Osteocyte (in vitro differentiated cells): ENCODE results near the gene DCDC1. TPM values are rescaled to one million over a fixed set of nuclear protein-coding genes. Genes with fewer than 3 reads are reported as not detected.

Experiments
- DNase-seq: peaks from one replicate; pipeline ENCODE4 v3.0.0; 2021; ENCODE audit warnings: mixed read lengths; ENCODE audit not compliant: unreplicated experiment; ENCODE audit errors: extremely low spot score
- H3K27ac Mint-ChIP-seq: one replicate; pipeline ENCODE4 v1.8.0; 2021; ENCODE audit warnings: mild to moderate bottlenecking, mixed read lengths; ENCODE audit not compliant: unreplicated experiment
- H3K27me3 Mint-ChIP-seq: one replicate; pipeline ENCODE4 v1.8.0; 2021; ENCODE audit warnings: mixed read lengths; ENCODE audit not compliant: unreplicated experiment
- H3K36me3 Mint-ChIP-seq: one replicate; pipeline ENCODE4 v1.8.0; 2021; ENCODE audit warnings: mixed read lengths; ENCODE audit not compliant: unreplicated experiment
- H3K4me1 Mint-ChIP-seq: one replicate; pipeline ENCODE4 v1.8.0; 2021; ENCODE audit warnings: mixed read lengths; ENCODE audit not compliant: unreplicated experiment
- H3K4me3 Mint-ChIP-seq: one replicate; pipeline ENCODE4 v1.8.0; 2021; ENCODE audit warnings: mild to moderate bottlenecking, moderate library complexity, mixed read lengths; ENCODE audit not compliant: unreplicated experiment
- H3K9me3 Mint-ChIP-seq: one replicate; pipeline ENCODE4 v1.8.0; 2021; ENCODE audit warnings: mixed read lengths; ENCODE audit not compliant: unreplicated experiment
- total RNA-seq: library from RNA; stranded (reverse); gene quantifications from 2 replicates; pipeline ENCODE4 v1.2.1, GENCODE V29; 2021
- TF ChIP-seq, protein P1 (sequence below): fragments of 200-600 bp; sonication (generic); IDR thresholded peaks from 2 replicates; pipeline ENCODE4 v1.5.0; 2021; ENCODE audit warnings: antibody characterized with exemption, mild to moderate bottlenecking, moderate library complexity

DCDC1 gene
- total RNA-seq, 1 donor from 2014 or later = not detected

DNA sequence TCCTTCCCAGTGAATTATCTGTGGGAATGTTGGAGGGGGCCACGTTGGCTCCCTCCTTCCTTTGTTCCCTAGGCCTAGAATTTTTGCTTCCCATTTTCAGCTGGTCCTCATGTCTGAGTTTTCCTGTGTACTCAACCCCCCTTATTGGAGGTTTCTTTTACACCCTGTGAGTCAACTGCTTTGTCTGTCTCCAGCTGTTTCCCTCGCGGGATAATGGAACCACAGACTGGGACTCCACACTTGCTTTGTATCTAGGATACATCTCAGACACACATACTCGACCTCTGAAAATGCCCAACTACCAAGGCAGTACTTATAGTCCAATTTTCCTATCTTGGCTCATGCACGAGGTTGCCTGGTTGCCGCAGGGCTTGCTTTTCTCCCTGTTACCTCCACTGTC lies 430.7 kb downstream of the DCDC1 start:
- no peaks in the 10 kb centered on the region for H3K4me1 Mint-ChIP-seq
- no peaks in the 10 kb centered on the region for H3K27me3 Mint-ChIP-seq
- H3K36me3 Mint-ChIP-seq = no peaks in the 10 kb centered on the region
- H3K4me3 Mint-ChIP-seq = no peak overlapping the region
- no peak overlapping the region for H3K27ac Mint-ChIP-seq
- TF ChIP-seq, protein P1, sequence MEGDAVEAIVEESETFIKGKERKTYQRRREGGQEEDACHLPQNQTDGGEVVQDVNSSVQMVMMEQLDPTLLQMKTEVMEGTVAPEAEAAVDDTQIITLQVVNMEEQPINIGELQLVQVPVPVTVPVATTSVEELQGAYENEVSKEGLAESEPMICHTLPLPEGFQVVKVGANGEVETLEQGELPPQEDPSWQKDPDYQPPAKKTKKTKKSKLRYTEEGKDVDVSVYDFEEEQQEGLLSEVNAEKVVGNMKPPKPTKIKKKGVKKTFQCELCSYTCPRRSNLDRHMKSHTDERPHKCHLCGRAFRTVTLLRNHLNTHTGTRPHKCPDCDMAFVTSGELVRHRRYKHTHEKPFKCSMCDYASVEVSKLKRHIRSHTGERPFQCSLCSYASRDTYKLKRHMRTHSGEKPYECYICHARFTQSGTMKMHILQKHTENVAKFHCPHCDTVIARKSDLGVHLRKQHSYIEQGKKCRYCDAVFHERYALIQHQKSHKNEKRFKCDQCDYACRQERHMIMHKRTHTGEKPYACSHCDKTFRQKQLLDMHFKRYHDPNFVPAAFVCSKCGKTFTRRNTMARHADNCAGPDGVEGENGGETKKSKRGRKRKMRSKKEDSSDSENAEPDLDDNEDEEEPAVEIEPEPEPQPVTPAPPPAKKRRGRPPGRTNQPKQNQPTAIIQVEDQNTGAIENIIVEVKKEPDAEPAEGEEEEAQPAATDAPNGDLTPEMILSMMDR = no peak
- H3K9me3 Mint-ChIP-seq = peaks cover 9% of the 10 kb centered on the region
- no peak for DNase-seq

DNA sequence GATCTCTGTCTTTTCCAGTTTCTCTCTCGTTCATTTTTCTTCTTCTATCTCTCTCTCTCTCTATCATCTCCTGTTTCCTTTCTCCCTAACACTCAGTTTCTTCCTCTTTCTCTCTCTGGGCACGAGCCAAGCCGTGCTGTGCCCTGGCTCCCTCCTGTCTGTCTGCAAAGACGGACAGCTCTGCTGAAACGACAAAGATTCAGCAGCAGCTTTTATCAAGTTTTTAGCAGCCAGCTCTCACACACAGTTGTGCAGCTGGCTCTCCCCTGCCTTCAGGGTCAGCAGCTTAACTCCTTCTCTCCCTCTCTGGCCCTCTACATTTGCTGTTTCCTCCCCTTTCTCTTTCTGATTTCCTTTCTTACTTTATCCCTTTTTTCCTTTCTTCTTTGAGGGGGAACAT lies 431.4 kb downstream of the DCDC1 start:
- Mint-ChIP-seq H3K4me1 (no peaks in the 10 kb centered on the region), H3K4me3 (no peak overlapping the region), H3K36me3 (no peaks in the 10 kb centered on the region), H3K9me3 (peaks cover 9% of the 10 kb centered on the region), H3K27ac (no peak overlapping the region), H3K27me3 (no peaks in the 10 kb centered on the region)
- TF ChIP-seq, protein P1 = no peak
- DNase-seq = no peak

DNA sequence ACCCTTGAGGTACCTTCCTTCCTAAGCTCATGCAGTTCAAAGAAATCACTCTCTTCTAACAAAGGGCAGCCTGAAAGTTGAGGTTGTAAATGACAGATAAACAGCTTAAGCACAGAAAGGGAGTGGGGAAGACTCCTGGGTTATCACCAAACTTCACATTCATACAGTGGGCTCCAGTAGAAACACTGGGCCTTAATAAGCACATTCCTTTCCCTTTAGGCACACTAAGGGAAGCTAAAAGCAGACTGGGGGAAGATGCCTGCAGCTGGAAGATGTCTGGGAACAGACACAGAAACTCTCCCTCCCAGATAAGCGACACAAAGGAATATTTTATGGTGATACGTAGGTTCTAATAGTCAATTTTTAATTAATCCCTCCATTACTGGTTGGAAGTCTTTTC lies 433.0 kb downstream of the DCDC1 start:
- DNase-seq = no peak

DNA sequence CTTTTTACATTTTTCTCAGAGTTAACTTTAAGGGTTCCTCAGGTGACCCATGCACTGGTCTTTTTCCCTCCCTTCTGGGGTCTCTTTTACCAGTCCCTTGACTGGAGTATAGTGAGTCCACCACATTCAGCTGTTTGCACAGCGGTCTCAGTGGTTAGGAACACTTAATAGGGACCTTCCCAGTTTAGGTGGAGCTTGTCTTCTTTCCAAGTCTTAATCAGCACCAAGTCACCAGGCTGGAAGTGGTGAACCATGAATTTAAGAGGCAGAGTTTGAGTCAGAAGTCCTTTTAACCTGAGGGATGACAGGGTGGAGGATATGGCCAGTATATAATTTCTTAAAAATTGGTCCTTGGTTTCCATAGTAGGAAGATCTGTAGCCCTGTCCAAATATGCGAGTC lies 433.7 kb downstream of the DCDC1 start:
- Mint-ChIP-seq H3K27ac (no peak overlapping the region), H3K4me1 (no peaks in the 10 kb centered on the region), H3K27me3 (peaks cover 2% of the 10 kb centered on the region), H3K4me3 (no peak overlapping the region), H3K36me3 (no peaks in the 10 kb centered on the region), H3K9me3 (no peaks in the 10 kb centered on the region)
- TF ChIP-seq, protein P1 = no peak
- DNase-seq = no peak

More for the DNA sequence above, 433.0 kb downstream of the DCDC1 start:
- H3K9me3 Mint-ChIP-seq = peaks cover 5% of the 10 kb centered on the region
- H3K36me3 Mint-ChIP-seq = no peaks in the 10 kb centered on the region
- no peaks in the 10 kb centered on the region for H3K4me1 Mint-ChIP-seq
- no peak overlapping the region for H3K4me3 Mint-ChIP-seq
- TF ChIP-seq, protein P1 = no peak
- no peak overlapping the region for H3K27ac Mint-ChIP-seq
- no peaks in the 10 kb centered on the region for H3K27me3 Mint-ChIP-seq

DNA sequence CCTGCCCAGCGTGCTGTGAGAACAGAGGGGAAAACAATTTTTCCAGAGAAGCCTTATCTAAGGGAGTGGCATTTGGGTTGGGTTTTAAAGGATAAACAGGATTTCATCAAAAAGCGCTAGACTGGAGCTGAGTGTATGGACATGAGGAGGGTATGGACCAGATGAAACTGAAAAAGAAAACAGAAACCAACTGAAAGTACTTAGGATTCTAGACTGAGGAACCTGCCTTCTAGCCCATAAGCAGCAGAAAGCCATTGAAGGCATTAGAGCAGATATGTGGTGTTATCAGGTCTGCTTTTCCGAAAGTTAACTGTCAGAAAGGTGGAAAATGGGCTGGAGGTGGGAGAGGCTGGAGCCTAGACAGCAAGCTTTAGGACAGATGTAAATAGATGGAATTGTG lies 443.4 kb downstream of the DCDC1 start:
- Mint-ChIP-seq H3K4me1 (no peaks in the 10 kb centered on the region), H3K27me3 (peaks cover 15% of the 10 kb centered on the region), H3K9me3 (no peaks in the 10 kb centered on the region), H3K4me3 (no peak overlapping the region), H3K27ac (no peak overlapping the region), H3K36me3 (no peaks in the 10 kb centered on the region)
- TF ChIP-seq, protein P1 = no peak
- DNase-seq = no peak
